NCI-H82 (cell line): ENCODE measurements around the gene LIMK2.

ENCODE experiments used
- DNase-seq: peaks from one replicate; lab custom pipeline; 2025; lab: John Stamatoyannopoulos, UW

LIMK2 gene

GRCh38 chr22:31272522-31273446 lies 60.7 kb downstream of the LIMK2 start:
- DNase-seq = peak; percentile 73

GRCh38 chr22:31274017-31274416 lies 61.9 kb downstream of the LIMK2 start:
- DNase-seq = no peak

GRCh38 chr22:31275018-31275417 lies 62.9 kb downstream of the LIMK2 start:
- no peak for DNase-seq

- no peak for DNase-seq
These were observed 63.5 kb downstream of the LIMK2 start for GRCh38 chr22:31275576-31275975.

- DNase-seq = no peak
These were observed 64.5 kb downstream of the LIMK2 start for GRCh38 chr22:31276426-31277167.

- DNase-seq = no peak
These were observed 65.6 kb downstream of the LIMK2 start for GRCh38 chr22:31277741-31278140.

GRCh38 chr22:31278151-31278621 lies 66.1 kb downstream of the LIMK2 start:
- DNase-seq = no peak

- no peak for DNase-seq
These were observed 66.7 kb downstream of the LIMK2 start for GRCh38 chr22:31278626-31279326.

- DNase-seq = no peak
These were observed 67.2 kb downstream of the LIMK2 start for GRCh38 chr22:31279327-31279669.

- DNase-seq = no peak
These were observed 67.9 kb downstream of the LIMK2 start for GRCh38 chr22:31279821-31280505.

GRCh38 chr22:31281733-31282132 lies 69.6 kb downstream of the LIMK2 start:
- no peak for DNase-seq

GRCh38 chr22:31282748-31283468 lies 70.8 kb downstream of the LIMK2 start:
- no peak for DNase-seq

GRCh38 chr22:31284281-31285155 lies 72.4 kb downstream of the LIMK2 start:
- DNase-seq = peak; percentile 93

GRCh38 chr22:31286360-31287255 lies 74.5 kb downstream of the LIMK2 start:
- DNase-seq = no peak

- DNase-seq = no peak
These were observed 75.9 kb downstream of the LIMK2 start for GRCh38 chr22:31287818-31288495.

GRCh38 chr22:31288496-31289240 lies 76.6 kb downstream of the LIMK2 start:
- no peak for DNase-seq

GRCh38 chr22:31289344-31289743 lies 77.2 kb downstream of the LIMK2 start:
- DNase-seq = no peak
